Trophoblast cell (in vitro differentiated cells and primary cell): ENCODE measurements around the gene PRRG2.

Experiments used
- DNase-seq, 2 donors: peaks; one replicate each; pipeline ENCODE4 v3.0.0-alpha.2; 2016
- H2AFZ ChIP-seq: 2 replicates; pipeline ENCODE4 v1.6.1; 2013; ENCODE audit warnings: low read length, moderate library complexity, mild to moderate bottlenecking; ENCODE audit not compliant: insufficient read depth, poor library complexity
- H2AK5ac ChIP-seq: 2 replicates; pipeline ENCODE4 v1.6.1; 2013; ENCODE audit warnings: mild to moderate bottlenecking, low read length
- H2BK120ac ChIP-seq: 2 replicates; pipeline ENCODE4 v1.6.1; 2013; ENCODE audit warnings: low read length, mild to moderate bottlenecking, moderate library complexity; ENCODE audit not compliant: insufficient read depth, poor library complexity
- H2BK12ac ChIP-seq: 2 replicates; pipeline ENCODE4 v1.6.1; 2013; ENCODE audit warnings: mild to moderate bottlenecking, low read length, moderate library complexity
- H2BK5ac ChIP-seq: 2 replicates; pipeline ENCODE4 v1.6.1; 2013; ENCODE audit warnings: low read length, low read depth, moderate library complexity, mild to moderate bottlenecking; ENCODE audit not compliant: poor library complexity
- H3K14ac ChIP-seq: 2 replicates; pipeline ENCODE4 v1.6.1; 2013; ENCODE audit warnings: mild to moderate bottlenecking, low read length
- H3K18ac ChIP-seq: 2 replicates; pipeline ENCODE4 v1.6.1; 2013; ENCODE audit warnings: mild to moderate bottlenecking, low read length
- H3K23ac ChIP-seq: 2 replicates; pipeline ENCODE4 v1.6.1; 2013; ENCODE audit warnings: low read length
- H3K27ac ChIP-seq: 2 replicates; pipeline ENCODE4 v1.5.1; 2013; ENCODE audit warnings: low read depth, mild to moderate bottlenecking, inconsistent platforms, low read length, moderate library complexity
- H3K27me3 ChIP-seq: 2 replicates; pipeline ENCODE4 v1.6.1; 2013; ENCODE audit warnings: inconsistent platforms, mild to moderate bottlenecking, low read length, moderate library complexity; ENCODE audit not compliant: insufficient read depth
- H3K36me3 ChIP-seq, 2 experiments: 1 replicate in 1 of 2; 2 replicates in 1 of 2; pipeline ENCODE4 v1.6.1; 2013; ENCODE audit warnings: low read length in 2 of 2, mild to moderate bottlenecking in 2 of 2, moderate library complexity in 1 of 2; ENCODE audit not compliant: insufficient read depth in 2 of 2, control insufficient read depth in 1 of 2
- H3K4ac ChIP-seq: 2 replicates; pipeline ENCODE4 v1.6.1; 2013; ENCODE audit warnings: low read depth, mild to moderate bottlenecking, low read length, moderate library complexity
- H3K4me1 ChIP-seq, 2 experiments: 1 replicate in 1 of 2; 2 replicates in 1 of 2; pipeline ENCODE4 v1.6.1; 2013; ENCODE audit warnings: low read length in 2 of 2, mild to moderate bottlenecking in 2 of 2, moderate library complexity in 1 of 2; ENCODE audit not compliant: insufficient read depth in 2 of 2, control insufficient read depth in 1 of 2
- H3K4me2 ChIP-seq: 2 replicates; pipeline ENCODE4 v1.6.1; 2013; ENCODE audit warnings: inconsistent platforms, mild to moderate bottlenecking, low read length, moderate library complexity
- H3K4me3 ChIP-seq: 2 replicates; pipeline ENCODE4 v1.5.1; 2013; ENCODE audit warnings: mild to moderate bottlenecking, low read depth, low read length, inconsistent platforms
- H3K79me1 ChIP-seq: one replicate; pipeline ENCODE4 v1.6.1; 2013; ENCODE audit warnings: low read length
- H3K79me2 ChIP-seq: 2 replicates; pipeline ENCODE4 v1.6.1; 2013; ENCODE audit warnings: low read length, mild to moderate bottlenecking; ENCODE audit not compliant: control insufficient read depth, insufficient read depth, poor library complexity
- H3K9ac ChIP-seq: 2 replicates; pipeline ENCODE4 v1.6.1; 2013; ENCODE audit warnings: mild to moderate bottlenecking, low read length
- H3K9me3 ChIP-seq: 2 replicates; pipeline ENCODE4 v1.6.1; 2013; ENCODE audit warnings: low read depth, mild to moderate bottlenecking, control low read depth, inconsistent platforms, low read length; ENCODE audit not compliant: insufficient read depth
- H4K12ac ChIP-seq: 2 replicates; pipeline ENCODE4 v1.6.1; 2013; ENCODE audit warnings: low read depth, mild to moderate bottlenecking, low read length, moderate library complexity
- H4K8ac ChIP-seq: 2 replicates; pipeline ENCODE4 v1.6.1; 2013; ENCODE audit warnings: low read depth, mild to moderate bottlenecking, low read length, moderate library complexity
- H4K91ac ChIP-seq: one replicate; pipeline ENCODE4 v1.6.1; 2013; ENCODE audit warnings: low read depth, mild to moderate bottlenecking, low read length, moderate library complexity
- WGBS: extraction: QIAGEN DNeasy Blood & Tissue Kit; methylation state at CpG from one replicate; pipeline ENCODE4 v1.1.7; 2013; ENCODE audit warnings: missing lambda C conversion rate; ENCODE audit not compliant: insufficient read length, insufficient coverage; ENCODE audit errors: extremely low coverage; 5-methylcytosine and 5-hydroxymethylcytosine counted together

Gene PRRG2

DNA sequence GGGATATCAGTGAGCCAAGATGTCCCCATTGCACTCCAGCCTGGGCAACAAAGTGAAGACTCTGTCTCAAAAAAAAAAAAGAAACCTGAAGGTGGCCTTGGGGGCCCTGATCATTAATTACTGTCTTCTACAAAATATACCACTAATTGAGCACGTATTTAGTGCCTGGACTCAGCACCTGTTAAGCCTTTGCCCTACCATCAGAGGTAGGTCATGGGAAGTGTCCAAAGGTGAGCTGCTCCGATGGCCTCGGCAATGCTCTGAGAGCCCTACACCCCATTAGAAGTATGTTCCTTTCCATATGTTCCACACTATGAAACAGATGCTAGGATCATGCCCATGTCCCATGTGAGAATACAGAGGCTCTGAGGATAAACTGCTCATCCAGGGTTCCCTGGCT is 21.7 kb upstream of the PRRG2 start:
- H2BK5ac ChIP-seq, result no peak overlapping the region
- no CpG with 5 or more reads among the region's 3 CpGs for WGBS

DNA sequence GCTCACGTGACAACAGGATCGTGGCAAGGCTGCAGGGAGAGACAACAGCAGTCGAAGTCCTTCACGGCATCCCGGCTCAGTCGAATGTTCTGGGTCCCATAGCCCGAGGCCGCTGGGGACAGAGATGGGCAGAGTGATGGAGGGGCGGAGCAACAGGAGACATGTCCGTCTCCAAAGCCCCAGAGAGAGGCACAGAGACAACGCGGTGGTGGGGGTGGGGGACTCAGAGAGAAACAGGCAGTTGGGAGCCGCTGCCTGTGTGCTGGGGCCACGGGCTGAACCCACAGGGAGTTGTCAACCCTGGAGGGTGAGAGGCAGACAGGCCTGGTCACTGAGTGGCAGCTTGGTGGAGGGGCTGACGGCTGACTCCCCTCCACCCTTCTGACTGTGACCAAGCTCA is 21.2 kb upstream of the PRRG2 start:
- Histone ChIP-seq H3K79me1 (no peaks in the 10 kb centered on the region), H3K4me2 (no peak overlapping the region), H3K14ac (no peak overlapping the region), H3K27me3 (no peaks in the 10 kb centered on the region), H2BK5ac (no peak overlapping the region), H3K4ac (no peak overlapping the region), H3K4me1 (peaks cover 6 to 10% of the 10 kb centered on the region in 2 experiments), H3K36me3 (peaks cover 38 to 46% of the 10 kb centered on the region in 2 experiments), H3K9me3 (peaks cover 5% of the 10 kb centered on the region), H3K18ac (no peak overlapping the region), H4K8ac (no peak overlapping the region), H3K27ac (no peak overlapping the region), H3K79me2 (no peaks in the 10 kb centered on the region), H3K4me3 (no peak overlapping the region), H4K91ac (no peak overlapping the region), H2AFZ (no peak overlapping the region), H3K9ac (no peak overlapping the region), H3K23ac (no peak overlapping the region), H4K12ac (no peak overlapping the region), H2BK120ac (no peak overlapping the region), H2BK12ac (no peak overlapping the region), H2AK5ac (no peak overlapping the region)
- no CpG with 5 or more reads among the region's 15 CpGs for WGBS
- no peak for DNase-seq

More for the DNA sequence above, 21.7 kb upstream of the PRRG2 start:
- Histone ChIP-seq H4K12ac (no peak overlapping the region), H2AFZ (no peak overlapping the region), H3K79me1 (no peaks in the 10 kb centered on the region), H3K23ac (no peak overlapping the region), H3K4me3 (no peak overlapping the region), H3K4me1 (peaks cover 6 to 10% of the 10 kb centered on the region in 2 experiments), H2BK120ac (no peak overlapping the region), H2BK12ac (no peak overlapping the region), H3K4me2 (no peak overlapping the region), H3K9me3 (peaks cover 8% of the 10 kb centered on the region), H4K91ac (no peak overlapping the region), H3K14ac (no peak overlapping the region), H3K36me3 (peaks cover 42 to 49% of the 10 kb centered on the region in 2 experiments), H3K27me3 (no peaks in the 10 kb centered on the region), H3K9ac (no peak overlapping the region), H4K8ac (no peak overlapping the region), H3K27ac (no peak overlapping the region), H3K79me2 (no peaks in the 10 kb centered on the region), H3K18ac (no peak overlapping the region), H3K4ac (no peak overlapping the region), H2AK5ac (no peak overlapping the region)
- DNase-seq, result no peak

DNA sequence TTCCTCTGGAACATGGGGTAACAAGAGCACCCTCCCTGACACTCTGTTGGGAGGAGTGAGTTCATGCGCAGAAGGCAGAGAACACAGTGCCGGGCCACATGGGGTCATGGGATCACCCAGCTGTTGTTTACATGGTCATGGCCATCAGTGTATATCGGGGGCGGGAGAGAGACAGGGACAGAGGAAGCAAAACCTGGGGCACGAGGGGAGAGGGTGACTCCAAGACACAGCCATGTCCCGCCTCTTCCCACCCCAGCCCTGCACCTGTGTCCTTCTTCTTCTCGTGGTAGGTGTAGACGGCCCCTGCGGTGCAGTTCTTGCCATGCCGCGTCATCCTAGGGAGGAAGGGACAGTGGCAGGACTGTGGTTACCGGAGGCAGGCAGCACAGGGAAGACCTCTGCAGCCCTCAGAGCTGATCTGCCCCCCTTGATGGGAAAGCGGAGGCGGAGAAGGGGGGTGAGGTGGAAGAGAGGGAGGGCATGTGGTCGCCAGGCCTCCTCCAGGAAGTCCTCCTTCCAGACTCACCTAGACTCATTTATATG is 20.7 kb upstream of the PRRG2 start:
- Histone ChIP-seq H3K27ac (no peak overlapping the region), H4K91ac (no peak overlapping the region), H2AK5ac (no peak overlapping the region), H3K14ac (no peak overlapping the region), H3K4me1 (peaks cover 6 to 10% of the 10 kb centered on the region in 2 experiments), H3K23ac (no peak overlapping the region), H3K9ac (no peak overlapping the region), H3K36me3 (peaks cover 35 to 44% of the 10 kb centered on the region in 2 experiments), H2BK12ac (no peak overlapping the region), H2AFZ (no peak overlapping the region), H3K18ac (no peak overlapping the region), H2BK120ac (no peak overlapping the region), H3K4me3 (no peak overlapping the region), H4K8ac (no peak overlapping the region), H3K9me3 (peaks cover 5% of the 10 kb centered on the region), H2BK5ac (no peak overlapping the region), H3K79me2 (no peaks in the 10 kb centered on the region), H3K79me1 (no peaks in the 10 kb centered on the region), H3K4me2 (no peak overlapping the region), H4K12ac (no peak overlapping the region), H3K4ac (no peak overlapping the region), H3K27me3 (no peaks in the 10 kb centered on the region)
- no peak for DNase-seq
- no CpG with 5 or more reads among the region's 15 CpGs for WGBS

DNA sequence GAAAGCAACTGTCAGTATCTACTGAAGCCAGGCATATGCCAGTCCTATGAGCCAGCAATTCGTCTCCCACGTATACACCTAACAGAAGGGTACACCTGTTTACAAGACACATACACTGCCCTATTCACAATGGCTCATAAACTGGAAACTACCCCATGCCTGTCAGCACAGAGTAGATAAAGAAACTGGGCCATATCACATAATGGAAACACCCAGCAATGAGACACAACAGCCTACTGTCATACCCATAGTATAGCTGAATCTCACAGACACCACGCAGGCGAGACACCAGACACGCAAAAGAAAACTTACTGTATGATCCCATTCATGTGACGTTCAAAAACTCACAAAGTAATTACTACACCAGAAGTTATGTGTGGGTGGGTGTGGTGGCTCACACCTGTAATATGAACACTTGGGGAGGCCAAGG is 16.5 kb upstream of the PRRG2 start:
- peaks cover under 1% of the 10 kb centered on the region for H3K79me2 ChIP-seq
- no peak overlapping the region for H3K18ac ChIP-seq
- no peak overlapping the region for H4K91ac ChIP-seq
- no peak for DNase-seq
- no peak overlapping the region for H2AFZ ChIP-seq
- no peak overlapping the region for H3K4ac ChIP-seq
- no peak overlapping the region for H3K9ac ChIP-seq
- H2BK5ac ChIP-seq, result no peak overlapping the region
- H3K23ac ChIP-seq, result no peak overlapping the region
- no peak overlapping the region for H4K8ac ChIP-seq
- H3K79me1 ChIP-seq, result no peaks in the 10 kb centered on the region
- no peaks in the 10 kb centered on the region for H3K27me3 ChIP-seq
- no peaks in the 10 kb centered on the region for H3K4me1 ChIP-seq
- H3K14ac ChIP-seq, result no peak overlapping the region
- no peak overlapping the region for H2BK12ac ChIP-seq
- H2BK120ac ChIP-seq, result no peak overlapping the region
- no peaks in the 10 kb centered on the region for H3K9me3 ChIP-seq
- H4K12ac ChIP-seq, result no peak overlapping the region
- H3K36me3 ChIP-seq, result peaks cover 4 to 10% of the 10 kb centered on the region in 2 experiments
- H3K4me2 ChIP-seq, result no peak overlapping the region
- no peak overlapping the region for H3K4me3 ChIP-seq
- WGBS, result no CpG with 5 or more reads among the region's 6 CpGs
- no peak overlapping the region for H3K27ac ChIP-seq
- H2AK5ac ChIP-seq, result no peak overlapping the region
